Body of pancreas (tissue), 4 donors: ENCODE data around the gene HIGD2B.
"Not testable (repeated sequence)": the region's sequence is repeated elsewhere in the genome, so short reads cannot be mapped to it uniquely, and the experiment has no call there.

Experiments used
- POLR2A ChIP-seq, 3 donors: fragments of 450-650 bp; IDR thresholded peaks; one replicate each; pipeline ENCODE4 v1.6.1; 2016; ENCODE audit warnings: antibody characterized with exemption in 3 of 3, mild to moderate bottlenecking in 2 of 3
- TF ChIP-seq, protein P1 (sequence below), 7 experiments: fragments of 450-650 bp in 4 of 7; fragments of 200-600 bp in 3 of 7; sonication (generic) in 3 of 7; IDR thresholded peaks; one replicate each; pipeline ENCODE4 v1.5.1; 2016 to 2019; ENCODE audit warnings: antibody characterized with exemption in 7 of 7

DNA sequence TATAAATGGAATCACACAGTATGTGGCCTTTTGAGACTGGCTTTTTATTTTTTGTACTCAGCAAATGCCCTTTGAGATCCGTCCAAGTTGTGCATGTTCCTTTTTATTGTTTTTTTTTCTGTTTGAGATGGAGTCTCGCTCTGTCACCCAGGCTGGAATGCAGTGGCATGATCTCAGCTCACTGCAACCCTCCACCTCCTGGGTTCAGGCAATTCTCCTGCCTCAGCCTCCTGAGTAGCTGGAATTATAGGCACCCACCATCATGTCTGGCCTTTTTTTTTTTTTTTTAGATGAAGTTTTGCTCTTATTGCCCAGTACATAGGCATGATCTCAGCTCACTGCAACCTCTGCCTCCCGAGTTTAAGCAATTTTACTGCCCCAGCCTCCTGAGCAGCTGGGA, 59.8 kb downstream of the HIGD2B start:
- TF ChIP-seq, protein P1, sequence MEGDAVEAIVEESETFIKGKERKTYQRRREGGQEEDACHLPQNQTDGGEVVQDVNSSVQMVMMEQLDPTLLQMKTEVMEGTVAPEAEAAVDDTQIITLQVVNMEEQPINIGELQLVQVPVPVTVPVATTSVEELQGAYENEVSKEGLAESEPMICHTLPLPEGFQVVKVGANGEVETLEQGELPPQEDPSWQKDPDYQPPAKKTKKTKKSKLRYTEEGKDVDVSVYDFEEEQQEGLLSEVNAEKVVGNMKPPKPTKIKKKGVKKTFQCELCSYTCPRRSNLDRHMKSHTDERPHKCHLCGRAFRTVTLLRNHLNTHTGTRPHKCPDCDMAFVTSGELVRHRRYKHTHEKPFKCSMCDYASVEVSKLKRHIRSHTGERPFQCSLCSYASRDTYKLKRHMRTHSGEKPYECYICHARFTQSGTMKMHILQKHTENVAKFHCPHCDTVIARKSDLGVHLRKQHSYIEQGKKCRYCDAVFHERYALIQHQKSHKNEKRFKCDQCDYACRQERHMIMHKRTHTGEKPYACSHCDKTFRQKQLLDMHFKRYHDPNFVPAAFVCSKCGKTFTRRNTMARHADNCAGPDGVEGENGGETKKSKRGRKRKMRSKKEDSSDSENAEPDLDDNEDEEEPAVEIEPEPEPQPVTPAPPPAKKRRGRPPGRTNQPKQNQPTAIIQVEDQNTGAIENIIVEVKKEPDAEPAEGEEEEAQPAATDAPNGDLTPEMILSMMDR (IDR thresholded peaks at IDR 0.05): not testable (repeated sequence)
- TF ChIP-seq POLR2A (IDR thresholded peaks at IDR 0.05): not testable (repeated sequence)
